ENCODE data around the gene NUMA1.

The NUMA1 gene

DNA sequence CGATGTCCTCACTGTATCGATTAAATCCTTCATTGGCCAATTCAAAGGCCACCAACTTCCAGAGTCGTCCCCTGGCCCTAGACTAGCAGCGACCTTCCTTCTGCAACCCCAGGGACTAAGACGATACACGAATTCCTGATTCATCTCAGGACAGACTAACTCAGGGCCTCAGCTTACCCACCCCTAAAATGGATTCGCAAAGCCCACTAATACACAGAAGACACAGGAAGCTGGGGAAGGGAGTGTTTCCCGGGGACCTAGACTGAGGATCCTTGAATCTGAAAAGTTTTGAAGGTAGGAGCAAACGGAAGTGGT is 22.2 kb upstream of the NUMA1 start:
- no peak for DNase-seq
- peaks cover 17% of the 10 kb centered on the region for H3K4me1 ChIP-seq (ENCODE audit: control insufficient read depth, insufficient read depth, low read length, poor library complexity, severe bottlenecking)
- H3K27me3 ChIP-seq (replicated peaks; ENCODE audit: control insufficient read depth, insufficient read depth, low read length, poor library complexity, severe bottlenecking) = no peaks in the 10 kb centered on the region
- H3K9me3 ChIP-seq (ENCODE audit: control insufficient read depth, low read length) = no peaks in the 10 kb centered on the region
- peak overlapping the region; percentile 77 for H3K4me3 ChIP-seq (ENCODE audit: insufficient read depth, low read depth, low read length, poor library complexity, severe bottlenecking)
- peaks cover 21% of the 10 kb centered on the region for H3K36me3 ChIP-seq (ENCODE audit: control insufficient read depth, insufficient read depth, low read length)
- H3K27ac ChIP-seq (ENCODE audit: insufficient read depth, low read length, poor library complexity, severe bottlenecking) = peak overlapping the region; percentile 84

DNA sequence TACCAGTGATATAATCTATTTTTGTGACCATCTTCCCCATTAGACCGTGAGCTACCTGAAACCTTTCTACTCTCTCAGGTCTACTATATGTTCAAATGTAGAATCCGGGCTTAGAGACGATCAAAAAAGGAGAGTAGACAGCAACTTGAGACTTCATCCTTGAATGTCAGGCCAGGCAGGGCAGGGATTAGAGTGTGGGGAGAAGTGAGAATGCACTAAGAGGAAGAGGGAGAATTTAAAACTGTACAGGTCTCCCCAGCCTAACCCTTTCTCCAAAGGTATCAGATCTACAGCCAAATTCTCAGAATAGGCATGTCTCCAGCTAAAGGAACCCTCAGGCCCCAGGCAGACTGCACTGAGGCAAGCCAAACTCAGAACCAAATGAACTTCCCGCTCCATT is 21.8 kb upstream of the NUMA1 start:
- Histone ChIP-seq H3K9me3 (ENCODE audit: control insufficient read depth, low read length) (no peaks in the 10 kb centered on the region), H3K4me1 (ENCODE audit: control insufficient read depth, insufficient read depth, low read length, poor library complexity, severe bottlenecking) (peaks cover 17% of the 10 kb centered on the region), H3K27me3 (replicated peaks; ENCODE audit: control insufficient read depth, insufficient read depth, low read length, poor library complexity, severe bottlenecking) (no peaks in the 10 kb centered on the region), H3K27ac (ENCODE audit: insufficient read depth, low read length, poor library complexity, severe bottlenecking) (peak overlapping the region; percentile 84), H3K36me3 (ENCODE audit: control insufficient read depth, insufficient read depth, low read length) (peaks cover 26% of the 10 kb centered on the region), H3K4me3 (ENCODE audit: insufficient read depth, low read depth, low read length, poor library complexity, severe bottlenecking) (peak overlapping the region; percentile 77)
- DNase-seq = no peak

DNA sequence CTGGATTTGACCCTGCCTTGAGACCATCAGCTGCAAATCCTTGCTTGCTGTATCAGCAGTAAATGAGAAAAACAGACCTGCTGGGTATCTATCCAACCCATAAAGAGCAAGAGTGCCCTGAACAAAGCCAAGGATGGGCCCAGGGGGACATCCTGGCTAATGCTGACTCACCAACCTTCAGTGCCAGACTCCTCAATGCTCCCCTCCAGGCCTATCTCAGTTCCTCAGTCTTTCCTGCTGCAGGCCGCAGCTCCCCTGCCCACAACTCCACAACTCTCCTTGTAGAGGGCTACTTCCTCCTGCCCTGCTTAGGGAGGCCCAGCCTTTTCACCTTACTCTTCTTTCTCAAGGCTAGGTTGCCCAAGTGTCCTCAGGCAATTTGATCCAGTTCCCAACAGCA is 20.1 kb upstream of the NUMA1 start:
- no peak for DNase-seq
- peaks cover 31% of the 10 kb centered on the region for H3K36me3 ChIP-seq (ENCODE audit: control insufficient read depth, insufficient read depth, low read length)
- H3K4me3 ChIP-seq (ENCODE audit: insufficient read depth, low read depth, low read length, poor library complexity, severe bottlenecking) = no peak overlapping the region
- H3K9me3 ChIP-seq (ENCODE audit: control insufficient read depth, low read length) = no peaks in the 10 kb centered on the region
- H3K4me1 ChIP-seq (ENCODE audit: control insufficient read depth, insufficient read depth, low read length, poor library complexity, severe bottlenecking) = peaks cover 17% of the 10 kb centered on the region
- no peak overlapping the region for H3K27ac ChIP-seq (ENCODE audit: insufficient read depth, low read length, poor library complexity, severe bottlenecking)
- H3K27me3 ChIP-seq (replicated peaks; ENCODE audit: control insufficient read depth, insufficient read depth, low read length, poor library complexity, severe bottlenecking) = no peaks in the 10 kb centered on the region

DNA sequence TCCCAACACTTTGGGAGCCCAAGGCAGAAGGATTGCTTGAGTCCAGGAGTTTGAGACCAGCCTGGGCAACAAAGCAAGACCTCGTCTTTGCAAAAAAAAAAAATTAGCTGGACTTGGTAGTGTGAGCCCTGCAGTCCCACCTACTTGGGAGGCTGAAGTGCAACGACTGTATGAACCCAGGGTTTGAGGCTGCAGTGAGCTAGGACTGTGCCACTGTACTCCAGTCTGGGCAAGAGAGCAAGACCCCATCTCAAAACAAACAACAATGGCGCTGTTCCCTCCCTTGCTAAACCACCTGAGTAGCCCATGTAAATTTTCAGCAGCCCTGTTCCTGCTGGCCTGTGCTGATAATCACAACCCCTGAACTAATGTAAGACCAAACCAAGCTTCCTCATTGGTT is 19.7 kb upstream of the NUMA1 start:
- Histone ChIP-seq H3K9me3 (ENCODE audit: control insufficient read depth, low read length) (no peaks in the 10 kb centered on the region), H3K36me3 (ENCODE audit: control insufficient read depth, insufficient read depth, low read length) (peaks cover 32% of the 10 kb centered on the region), H3K27me3 (replicated peaks; ENCODE audit: control insufficient read depth, insufficient read depth, low read length, poor library complexity, severe bottlenecking) (no peaks in the 10 kb centered on the region), H3K27ac (ENCODE audit: insufficient read depth, low read length, poor library complexity, severe bottlenecking) (no peak overlapping the region), H3K4me1 (ENCODE audit: control insufficient read depth, insufficient read depth, low read length, poor library complexity, severe bottlenecking) (peaks cover 17% of the 10 kb centered on the region), H3K4me3 (ENCODE audit: insufficient read depth, low read depth, low read length, poor library complexity, severe bottlenecking) (no peak overlapping the region)
- no peak for DNase-seq

DNA sequence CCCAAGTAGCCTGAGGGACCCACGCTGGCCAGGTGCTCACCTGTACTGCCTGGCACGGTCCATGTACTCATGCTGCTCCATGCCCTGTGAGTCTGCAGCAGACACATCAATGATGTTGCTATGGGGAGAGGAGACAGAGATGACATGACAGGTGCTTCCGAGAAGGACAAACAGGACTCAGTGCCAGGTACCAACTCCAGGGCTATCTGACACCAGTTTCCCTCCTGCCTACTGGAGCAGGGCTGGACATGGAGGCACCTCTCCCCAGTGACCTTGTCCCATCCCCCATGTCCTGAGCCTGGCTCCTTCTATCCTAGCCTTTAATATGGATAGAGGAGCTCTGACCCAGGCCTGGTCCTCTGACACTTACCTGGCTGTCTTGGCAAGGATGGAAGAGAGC is 18.4 kb upstream of the NUMA1 start:
- Histone ChIP-seq H3K4me3 (ENCODE audit: insufficient read depth, low read depth, low read length, poor library complexity, severe bottlenecking) (no peak overlapping the region), H3K9me3 (ENCODE audit: control insufficient read depth, low read length) (no peaks in the 10 kb centered on the region), H3K4me1 (ENCODE audit: control insufficient read depth, insufficient read depth, low read length, poor library complexity, severe bottlenecking) (peaks cover 11% of the 10 kb centered on the region), H3K27ac (ENCODE audit: insufficient read depth, low read length, poor library complexity, severe bottlenecking) (no peak overlapping the region), H3K27me3 (replicated peaks; ENCODE audit: control insufficient read depth, insufficient read depth, low read length, poor library complexity, severe bottlenecking) (no peaks in the 10 kb centered on the region), H3K36me3 (ENCODE audit: control insufficient read depth, insufficient read depth, low read length) (peaks cover 40% of the 10 kb centered on the region)
- no peak for DNase-seq

DNA sequence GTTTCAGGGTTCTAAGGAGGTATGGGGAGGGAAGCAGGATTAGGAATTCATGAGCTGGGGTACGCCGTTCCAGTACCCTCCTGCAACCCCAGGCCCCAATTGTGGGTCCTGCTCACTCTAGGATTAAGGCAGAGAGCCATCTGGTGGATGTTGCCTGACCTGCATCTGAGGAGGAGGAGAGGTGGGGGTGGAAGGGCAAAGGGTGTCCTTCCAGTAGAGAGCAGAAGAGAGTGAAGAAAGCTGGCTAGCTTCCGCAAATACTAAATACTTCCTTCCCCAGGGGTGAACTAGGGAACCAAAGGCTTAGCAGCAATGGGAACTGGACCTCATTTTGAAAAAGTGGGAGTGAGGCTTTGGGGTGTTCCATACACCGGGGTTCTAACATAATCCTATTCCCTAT is 10.9 kb upstream of the NUMA1 start:
- peak; percentile 27 to 53 (median 48) for DNase-seq
- Histone ChIP-seq H3K27ac (ENCODE audit: insufficient read depth, low read length, poor library complexity, severe bottlenecking) (no peak overlapping the region), H3K36me3 (ENCODE audit: control insufficient read depth, insufficient read depth, low read length) (peaks cover 9% of the 10 kb centered on the region), H3K4me3 (ENCODE audit: insufficient read depth, low read depth, low read length, poor library complexity, severe bottlenecking) (no peak overlapping the region), H3K27me3 (replicated peaks; ENCODE audit: control insufficient read depth, insufficient read depth, low read length, poor library complexity, severe bottlenecking) (no peaks in the 10 kb centered on the region), H3K9me3 (ENCODE audit: control insufficient read depth, low read length) (no peaks in the 10 kb centered on the region), H3K4me1 (ENCODE audit: control insufficient read depth, insufficient read depth, low read length, poor library complexity, severe bottlenecking) (no peaks in the 10 kb centered on the region)

DNA sequence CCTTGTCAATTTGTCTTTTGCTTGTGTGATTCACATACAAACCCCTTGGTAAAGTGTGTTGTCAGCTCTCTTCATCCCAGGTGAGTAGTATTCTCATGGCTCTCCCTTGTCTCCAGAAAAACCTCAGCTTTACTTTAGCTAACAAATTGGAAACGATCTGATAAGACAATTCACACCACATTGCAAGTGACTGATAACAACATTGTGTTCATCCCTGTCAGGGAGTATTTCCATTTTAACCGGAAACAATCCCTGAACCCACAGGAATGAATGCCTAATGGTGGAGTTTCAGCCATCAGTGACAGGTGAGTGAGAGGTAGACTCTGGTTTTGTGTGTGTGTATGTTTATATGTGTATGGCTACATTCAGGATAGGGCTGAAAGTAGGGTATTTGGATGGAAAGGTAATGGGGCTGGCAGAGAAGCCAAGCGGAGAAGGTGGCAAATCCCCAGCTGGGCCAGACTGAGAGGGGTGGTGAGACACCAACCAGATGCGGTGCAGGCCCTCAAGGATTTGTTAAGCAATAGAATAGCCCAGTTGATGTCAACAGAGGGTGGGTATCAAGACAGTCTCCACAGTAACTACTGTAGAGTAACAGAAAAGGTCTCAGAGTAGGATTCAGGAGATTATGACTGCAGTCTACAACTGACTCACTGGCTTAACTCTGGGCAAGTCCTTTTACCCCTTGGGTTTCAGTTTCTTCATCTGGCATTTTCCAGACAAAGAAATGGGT is 7.9 kb upstream of the NUMA1 start:
- H3K36me3 ChIP-seq (ENCODE audit: control insufficient read depth, insufficient read depth, low read length) = no peaks in the 10 kb centered on the region
- no peaks in the 10 kb centered on the region for H3K9me3 ChIP-seq (ENCODE audit: control insufficient read depth, low read length)
- no peak overlapping the region for H3K4me3 ChIP-seq (ENCODE audit: insufficient read depth, low read depth, low read length, poor library complexity, severe bottlenecking)
- no peaks in the 10 kb centered on the region for H3K27me3 ChIP-seq (replicated peaks; ENCODE audit: control insufficient read depth, insufficient read depth, low read length, poor library complexity, severe bottlenecking)
- no peak overlapping the region for H3K27ac ChIP-seq (ENCODE audit: insufficient read depth, low read length, poor library complexity, severe bottlenecking)
- DNase-seq = no peak
- H3K4me1 ChIP-seq (ENCODE audit: control insufficient read depth, insufficient read depth, low read length, poor library complexity, severe bottlenecking) = no peaks in the 10 kb centered on the region

DNA sequence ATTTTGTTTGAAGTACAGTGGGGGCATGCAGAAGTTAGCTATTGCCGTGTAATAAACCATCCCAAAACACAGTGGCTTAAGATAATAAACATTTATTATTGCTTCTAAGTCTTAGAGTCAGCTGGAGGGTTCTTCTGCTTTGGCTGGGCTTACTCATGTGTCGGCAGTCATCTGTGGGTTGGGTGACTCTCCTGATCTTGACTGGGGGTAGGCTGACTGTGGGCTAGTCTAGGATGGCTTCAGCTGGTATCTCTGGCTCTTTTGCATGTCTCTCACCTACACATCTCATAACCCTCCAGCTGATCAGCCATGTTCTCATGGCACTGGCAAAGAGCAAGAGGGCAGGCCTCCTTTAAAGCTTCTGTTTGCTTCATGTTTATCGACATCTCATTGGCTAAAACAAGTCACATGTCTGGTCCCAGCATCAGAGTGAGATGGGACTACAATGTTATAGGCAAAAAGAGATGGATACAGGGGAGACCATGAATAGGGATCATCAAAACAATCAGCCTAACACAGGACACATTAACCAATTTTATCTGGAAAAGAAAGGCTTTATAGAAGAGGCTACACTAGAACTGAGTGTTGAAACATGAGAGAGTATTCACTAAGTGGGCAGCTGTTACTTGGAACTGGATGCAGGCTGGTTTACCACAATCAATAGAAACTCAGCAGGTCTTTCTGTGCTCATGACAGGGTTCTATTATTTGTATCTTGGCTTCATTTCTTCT is 5.4 kb upstream of the NUMA1 start:
- DNase-seq = no peak
- Histone ChIP-seq H3K4me3 (ENCODE audit: insufficient read depth, low read depth, low read length, poor library complexity, severe bottlenecking) (no peak overlapping the region), H3K27ac (ENCODE audit: insufficient read depth, low read length, poor library complexity, severe bottlenecking) (no peak overlapping the region), H3K4me1 (ENCODE audit: control insufficient read depth, insufficient read depth, low read length, poor library complexity, severe bottlenecking) (peaks cover 5% of the 10 kb centered on the region), H3K27me3 (replicated peaks; ENCODE audit: control insufficient read depth, insufficient read depth, low read length, poor library complexity, severe bottlenecking) (no peaks in the 10 kb centered on the region), H3K9me3 (ENCODE audit: control insufficient read depth, low read length) (no peaks in the 10 kb centered on the region), H3K36me3 (ENCODE audit: control insufficient read depth, insufficient read depth, low read length) (no peaks in the 10 kb centered on the region)

DNA sequence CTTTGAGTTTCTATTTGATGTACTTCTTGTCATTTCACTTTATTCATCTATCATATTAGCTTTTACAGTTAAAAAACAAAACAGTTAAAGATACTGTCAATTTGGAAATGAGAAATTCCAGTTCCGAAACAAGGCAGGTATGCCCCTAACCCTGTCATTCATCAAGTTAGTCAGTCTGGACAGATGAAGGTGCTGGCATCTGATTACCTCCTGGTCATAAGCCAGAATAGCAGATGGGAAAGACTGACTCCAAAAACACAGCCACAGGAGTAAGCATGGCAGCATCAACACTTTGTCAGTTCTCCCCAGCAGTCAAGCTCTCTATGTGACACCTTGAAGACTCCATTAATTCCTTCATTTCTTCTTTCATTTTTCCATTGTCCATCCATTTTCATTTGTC is 4.6 kb upstream of the NUMA1 start:
- Histone ChIP-seq H3K36me3 (ENCODE audit: control insufficient read depth, insufficient read depth, low read length) (no peaks in the 10 kb centered on the region), H3K4me1 (ENCODE audit: control insufficient read depth, insufficient read depth, low read length, poor library complexity, severe bottlenecking) (peaks cover 6% of the 10 kb centered on the region), H3K27me3 (replicated peaks; ENCODE audit: control insufficient read depth, insufficient read depth, low read length, poor library complexity, severe bottlenecking) (no peaks in the 10 kb centered on the region), H3K4me3 (ENCODE audit: insufficient read depth, low read depth, low read length, poor library complexity, severe bottlenecking) (no peak overlapping the region), H3K27ac (ENCODE audit: insufficient read depth, low read length, poor library complexity, severe bottlenecking) (no peak overlapping the region), H3K9me3 (ENCODE audit: control insufficient read depth, low read length) (no peaks in the 10 kb centered on the region)
- DNase-seq = no peak

DNA sequence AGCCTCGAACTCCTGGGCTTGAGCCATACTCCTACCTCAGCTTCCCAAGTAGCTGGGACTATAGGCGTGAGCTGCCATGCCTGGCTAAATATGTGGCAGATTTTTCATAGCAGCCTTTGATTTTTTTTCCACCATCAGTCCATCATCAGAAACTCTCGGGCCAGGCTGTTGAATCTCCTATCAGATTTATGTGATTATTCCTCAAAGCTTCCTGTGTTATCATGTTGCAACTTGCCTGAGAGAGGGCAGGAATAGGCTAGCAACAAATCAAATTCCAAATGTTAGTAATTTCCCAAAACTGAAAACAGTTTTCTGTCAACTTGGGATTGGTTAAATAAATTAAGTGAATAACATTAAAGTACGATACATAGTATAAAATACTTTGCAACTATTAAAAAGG is 3.7 kb upstream of the NUMA1 start:
- no peak overlapping the region for H3K27ac ChIP-seq (ENCODE audit: insufficient read depth, low read length, poor library complexity, severe bottlenecking)
- H3K4me1 ChIP-seq (ENCODE audit: control insufficient read depth, insufficient read depth, low read length, poor library complexity, severe bottlenecking) = peaks cover 6% of the 10 kb centered on the region
- H3K36me3 ChIP-seq (ENCODE audit: control insufficient read depth, insufficient read depth, low read length) = no peaks in the 10 kb centered on the region
- DNase-seq = no peak
- H3K27me3 ChIP-seq (replicated peaks; ENCODE audit: control insufficient read depth, insufficient read depth, low read length, poor library complexity, severe bottlenecking) = no peaks in the 10 kb centered on the region
- no peak overlapping the region for H3K4me3 ChIP-seq (ENCODE audit: insufficient read depth, low read depth, low read length, poor library complexity, severe bottlenecking)
- no peaks in the 10 kb centered on the region for H3K9me3 ChIP-seq (ENCODE audit: control insufficient read depth, low read length)
